B cell (primary cell): ENCODE data around the gene ETV6. TPM values are rescaled to one million over a fixed set of nuclear protein-coding genes. Genes with fewer than 3 reads are reported as not detected.

Experiments used
- ATAC-seq: fragments of 200-7000 bp; cut with Tn5 transposase; one replicate; pipeline ENCODE4 v1.10.0; 2021; ENCODE audit warnings: low read depth, mild to moderate bottlenecking, moderate number of reproducible peaks, moderate library complexity
- CTCF ChIA-PET: fragments of 350-600 bp; sonication (Branson Sonifier 250); formaldehyde crosslinking; loops from one replicate; lab custom pipeline; 2021; ENCODE audit warnings: antibody characterized with exemption, inconsistent platforms; lab: Charles Lee
- POLR2A ChIA-PET: fragments of 350-600 bp; sonication (Branson Sonifier 250); formaldehyde crosslinking; loops from one replicate; lab custom pipeline; 2021; ENCODE audit warnings: antibody characterized with exemption; lab: Charles Lee
- DNase-seq: peaks from one replicate; pipeline ENCODE4 v3.0.0; 2013
- H2AFZ ChIP-seq: 2 replicates; pipeline ENCODE4 v1.6.1; 2012; ENCODE audit warnings: mild to moderate bottlenecking, low read depth, low read length; ENCODE audit not compliant: insufficient read depth, poor library complexity, severe bottlenecking
- H3K27ac ChIP-seq, 2 donors: 1 replicate in 1 of 2; 2 replicates in 1 of 2; pipeline ENCODE4 v1.5.1; 2012 to 2013; ENCODE audit warnings: low read length in 2 of 2, mild to moderate bottlenecking in 2 of 2, moderate library complexity in 1 of 2
- H3K27me3 ChIP-seq, 4 experiments: fragments of 200-600 bp in 1 of 4; sonication (generic) in 1 of 4; replicated peaks in 1 of 4; 1 replicate in 2 of 4; 2 replicates in 2 of 4; pipeline versions ENCODE4 v1.6.1 to v1.7.0; 2013 to 2016; ENCODE audit warnings: low read length in 3 of 4, mild to moderate bottlenecking in 2 of 4, mixed read lengths in 1 of 4, moderate library complexity in 1 of 4; ENCODE audit not compliant: insufficient read depth in 4 of 4, control insufficient read depth in 3 of 4; ENCODE audit errors: control extremely low read depth in 1 of 4
- H3K36me3 ChIP-seq, 2 experiments: replicated peaks in 1 of 2; 1 replicate in 1 of 2; 2 replicates in 1 of 2; pipeline versions ENCODE4 v1.6.1 to v1.7.1; 2013; ENCODE audit warnings: low read length in 1 of 2; ENCODE audit not compliant: insufficient read depth in 2 of 2, control insufficient read depth in 1 of 2; ENCODE audit errors: control extremely low read depth in 1 of 2, extremely low read depth in 1 of 2
- H3K4me1 ChIP-seq, 2 donors: fragments of 200-600 bp in 1 of 2; sonication (generic) in 1 of 2; 1 replicate in 1 of 2; 2 replicates in 1 of 2; pipeline versions ENCODE4 v1.5.1 to v1.6.1; 2013 to 2017; ENCODE audit warnings: low read length in 2 of 2; ENCODE audit not compliant: control insufficient read depth in 2 of 2, insufficient read depth in 2 of 2
- H3K4me2 ChIP-seq: replicated peaks from 2 replicates; pipeline ENCODE3; 2012; ENCODE audit warnings: mild to moderate bottlenecking, low read depth, low read length; ENCODE audit not compliant: poor library complexity, severe bottlenecking
- H3K4me3 ChIP-seq, 5 experiments: fragments of 200-600 bp in 1 of 5; sonication (generic) in 1 of 5; 1 replicate in 3 of 5; 2 replicates in 2 of 5; pipeline versions ENCODE4 v1.5.1 to v1.7.0; 2011 to 2016; ENCODE audit warnings: low read length in 4 of 5, mild to moderate bottlenecking in 4 of 5, low read depth in 2 of 5, control low read depth in 1 of 5, moderate library complexity in 1 of 5; ENCODE audit not compliant: insufficient read depth in 1 of 5; ENCODE audit errors: control extremely low read depth in 1 of 5, extremely low read depth in 1 of 5
- H3K79me2 ChIP-seq: fragments of 200-600 bp; sonication (generic); one replicate; pipeline ENCODE4 v1.6.0; 2016; ENCODE audit warnings: low read length; ENCODE audit not compliant: control insufficient read depth, insufficient read depth
- H3K9ac ChIP-seq: fragments of 200-600 bp; sonication (generic); 2 replicates; pipeline ENCODE4 v1.6.1; 2017; ENCODE audit warnings: mild to moderate bottlenecking, low read length, moderate library complexity
- H3K9me3 ChIP-seq, 3 donors: one replicate each; pipeline versions ENCODE4 v1.6.1 to v1.7.1; 2013; ENCODE audit warnings: low read length in 2 of 3; ENCODE audit not compliant: control insufficient read depth in 2 of 3, insufficient read depth in 1 of 3; ENCODE audit errors: control extremely low read depth in 1 of 3
- H4K20me1 ChIP-seq: 2 replicates; pipeline ENCODE4 v1.6.0; 2012; ENCODE audit warnings: mild to moderate bottlenecking, low read length; ENCODE audit not compliant: insufficient read depth, control insufficient read depth, poor library complexity, severe bottlenecking
- H3K27ac Mint-ChIP-seq: one replicate; pipeline ENCODE4 v1.8.0; 2021; ENCODE audit warnings: mixed read lengths
- H3K27me3 Mint-ChIP-seq: one replicate; pipeline ENCODE4 v1.8.0; 2021; ENCODE audit warnings: mixed read lengths
- H3K4me1 Mint-ChIP-seq: one replicate; pipeline ENCODE4 v1.8.0; 2021; ENCODE audit warnings: mixed read lengths
- H3K4me3 Mint-ChIP-seq: one replicate; pipeline ENCODE4 v1.8.0; 2021; ENCODE audit warnings: mixed read lengths
- H3K9me3 Mint-ChIP-seq: one replicate; pipeline ENCODE4 v1.8.0; 2022; ENCODE audit warnings: mixed read lengths; ENCODE audit not compliant: insufficient read depth
- CTCF ChIP-seq: fragments of 200-600 bp; IDR thresholded peaks from one replicate; pipeline ENCODE4 v1.8.0; 2022; ENCODE audit warnings: antibody characterized with exemption, mild to moderate bottlenecking
- EZH2 ChIP-seq: IDR thresholded peaks from 2 replicates; pipeline ENCODE4 v1.6.1; 2012; ENCODE audit warnings: borderline replicate concordance, low read depth, mild to moderate bottlenecking, moderate library complexity, low read length; ENCODE audit not compliant: insufficient read depth, poor library complexity, severe bottlenecking
- WGBS: methylation state at CpG from one replicate; pipeline ENCODE4 v1.1.5; 2013; ENCODE audit warnings: missing lambda C conversion rate; ENCODE audit not compliant: insufficient coverage; 5-methylcytosine and 5-hydroxymethylcytosine counted together
- intact Hi-C: fragments of 100-400 bp; cut with micrococcal nuclease; formaldehyde crosslinking; loops from one replicate; pipeline ENCODE4 v1.10.0; 2022
- polyA plus RNA-seq: library from polyadenylated mRNA; depleted of rRNA; stranded (reverse); fragments of >200 nt; gene quantifications from 2 replicates; pipeline ENCODE4 v1.2.3, GENCODE V29; 2012
- total RNA-seq, 2 donors: library from RNA; stranded (reverse); fragments of 120-200 nt in 1 of 2; gene quantifications; 1 replicate in 1 of 2; 2 replicates in 1 of 2; pipeline versions ENCODE4 v1.2.3 to v1.2.4, GENCODE V29; 2013 to 2022

Gene ETV6
- total and polyA plus RNA-seq, 2 donors (not counting 1 experiment from before 2014, with no cell fraction given), result 17.4 to 123 TPM

DNA sequence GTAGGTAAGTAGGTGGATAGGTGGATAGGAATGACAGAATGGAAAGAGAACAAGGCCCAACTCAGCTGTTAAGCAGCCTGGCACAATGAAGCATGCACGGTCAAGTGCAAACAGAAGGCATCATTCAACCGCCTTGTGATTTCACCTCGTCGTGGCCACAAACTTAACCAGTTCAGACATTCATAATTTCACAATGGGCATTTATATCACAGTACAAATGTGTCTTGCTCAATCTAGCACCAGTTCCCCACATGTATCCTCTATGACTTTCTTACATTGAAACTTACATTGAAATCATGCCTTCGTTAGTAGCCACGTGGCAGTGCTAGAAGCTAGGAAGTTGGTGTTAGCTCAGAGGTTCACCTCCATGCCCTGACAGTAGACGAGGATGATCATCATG, 207.5 kb downstream of the ETV6 start:
- Histone ChIP-seq H3K9ac (no peak overlapping the region), H2AFZ (no peak overlapping the region), H3K4me1 (peaks cover 10 to 18% of the 10 kb centered on the region in 2 donors), H3K9me3 (no peaks in the 10 kb centered on the region), H3K27ac (no peak overlapping the region), H3K79me2 (no peaks in the 10 kb centered on the region), H3K4me2 (no peak overlapping the region), H3K4me3 (no peak overlapping the region), H4K20me1 (no peaks in the 10 kb centered on the region), H3K27me3 (no peaks in the 10 kb centered on the region), H3K36me3 (peaks cover 10 to 44% of the 10 kb centered on the region in 2 experiments)
- H3K27ac Mint-ChIP-seq, result peak overlapping the region; percentile 11
- intact Hi-C loops, result no loop called here
- no peaks in the 10 kb centered on the region for H3K9me3 Mint-ChIP-seq
- no peaks in the 10 kb centered on the region for H3K27me3 Mint-ChIP-seq
- no peak overlapping the region for H3K4me3 Mint-ChIP-seq
- ATAC-seq (no peak), DNase-seq (no peak)
- H3K4me1 Mint-ChIP-seq, result peaks cover 30% of the 10 kb centered on the region
- CTCF ChIA-PET, result interaction anchor here (2.2 kb wide), 1 partner anchor 176 kb away, joined by 8 read pairs; no protein-coding TSS in a partner anchor
- TF ChIP-seq CTCF (no peak), EZH2 (no peak)
- 95% methylated on average over 7 of the region's 7 CpGs for WGBS
- POLR2A ChIA-PET, result no interaction called here

GRCh38 chr12:11859705-11860425, 210.4 kb downstream of the ETV6 start:
- Histone ChIP-seq H3K79me2 (peaks cover 6% of the 10 kb centered on the region), H3K27ac (no peak overlapping the region), H3K9ac (no peak overlapping the region), H3K4me2 (no peak overlapping the region), H3K27me3 (no peaks in the 10 kb centered on the region), H2AFZ (no peak overlapping the region), H3K36me3 (peaks cover 15 to 42% of the 10 kb centered on the region in 2 experiments), H4K20me1 (no peaks in the 10 kb centered on the region), H3K4me1 (peaks cover 10 to 14% of the 10 kb centered on the region in 2 donors), H3K9me3 (peaks cover 0 to 2% (median 0%) of the 10 kb centered on the region in 3 donors), H3K4me3 (no peak overlapping the region)
- Mint-ChIP-seq H3K27me3 (no peaks in the 10 kb centered on the region), H3K4me1 (peaks cover 22% of the 10 kb centered on the region), H3K9me3 (no peaks in the 10 kb centered on the region), H3K27ac (no peak overlapping the region), H3K4me3 (no peak overlapping the region)
- ATAC-seq (no peak), DNase-seq (no peak)
- 99% methylated on average over 10 of the region's 17 CpGs for WGBS
- CTCF ChIA-PET, result no interaction called here
- intact Hi-C loops, result no loop called here
- TF ChIP-seq CTCF (no peak), EZH2 (no peak)
- POLR2A ChIA-PET, result no interaction called here
